Stimulated activated CD4-positive, alpha-beta T cell treated with anti-CD3 and anti-CD28 coated beads, Interleukin-1b, Interleukin-23, amount 100 ng/mL, for 1 hour (primary cell): ENCODE results near the gene ESYT1.

Experiments
- DNase-seq, 2 donors: peaks; one replicate each; pipeline ENCODE4 v3.0.0-alpha.2; 2020; ENCODE audit warnings: low read depth in 2 of 2

ESYT1 gene

DNA sequence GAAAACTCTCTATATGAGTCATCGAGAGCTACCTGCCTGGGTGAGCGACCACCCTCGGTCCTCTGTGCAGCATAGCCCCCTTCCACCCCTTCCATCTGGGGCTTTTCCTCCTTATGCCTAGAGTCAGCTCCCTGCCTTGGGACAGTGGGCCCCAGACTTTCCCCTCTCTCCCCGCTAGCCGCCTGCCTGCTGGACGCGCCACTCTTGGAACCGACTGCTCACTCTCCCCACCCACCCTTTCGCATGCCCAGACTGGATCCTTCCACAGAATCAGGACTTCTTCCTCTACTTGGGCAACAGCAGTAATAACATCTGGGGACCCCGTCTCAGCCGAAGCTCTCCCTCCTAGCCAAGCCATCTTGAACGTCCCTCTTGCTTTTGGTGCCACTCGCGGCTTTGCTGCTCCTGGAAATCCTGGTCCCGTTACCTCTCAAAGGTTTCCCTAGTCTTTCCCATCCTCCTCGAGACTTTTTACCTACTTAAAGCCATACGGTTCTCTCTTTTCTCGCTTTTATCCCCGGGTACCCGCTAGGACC is 671 bp downstream of the ESYT1 start:
- no peak for DNase-seq

DNA sequence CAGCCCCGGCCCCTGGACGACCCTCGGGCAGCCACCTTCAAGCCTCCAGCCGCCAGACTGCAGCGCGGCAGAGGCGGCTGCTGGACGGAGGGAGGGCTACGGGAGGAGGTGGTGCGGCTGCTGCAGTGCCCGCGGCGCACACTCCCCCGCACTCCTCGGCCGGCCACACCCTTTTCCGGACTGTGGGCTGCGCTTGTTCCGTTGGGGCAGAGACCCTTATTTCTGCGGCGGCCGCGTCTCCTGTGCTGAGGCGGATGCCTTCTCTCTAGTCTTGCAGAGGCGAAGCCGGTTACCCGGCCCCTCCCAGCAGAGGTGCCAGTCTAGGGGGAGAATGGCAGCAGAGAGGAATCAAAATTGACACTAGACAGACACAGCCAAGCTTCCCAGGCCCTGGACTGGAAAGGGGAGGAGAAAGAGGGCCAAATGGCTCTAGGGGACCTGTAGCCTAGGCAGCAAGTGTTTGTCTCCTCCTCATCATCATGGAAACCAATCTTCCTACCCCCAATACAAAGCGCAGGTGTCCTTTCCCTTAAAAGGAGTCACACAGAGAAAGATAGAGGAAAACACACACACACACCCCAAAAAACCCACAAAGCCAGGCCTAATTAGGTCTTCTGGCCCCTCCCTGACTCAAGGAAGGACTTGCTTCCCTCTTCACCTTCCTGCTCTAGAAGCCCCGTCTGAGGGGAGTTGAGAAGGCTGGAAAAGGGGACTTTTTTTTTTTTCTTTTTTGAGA is 1.3 kb downstream of the ESYT1 start:
- DNase-seq = peak; percentile 19 to 58

DNA sequence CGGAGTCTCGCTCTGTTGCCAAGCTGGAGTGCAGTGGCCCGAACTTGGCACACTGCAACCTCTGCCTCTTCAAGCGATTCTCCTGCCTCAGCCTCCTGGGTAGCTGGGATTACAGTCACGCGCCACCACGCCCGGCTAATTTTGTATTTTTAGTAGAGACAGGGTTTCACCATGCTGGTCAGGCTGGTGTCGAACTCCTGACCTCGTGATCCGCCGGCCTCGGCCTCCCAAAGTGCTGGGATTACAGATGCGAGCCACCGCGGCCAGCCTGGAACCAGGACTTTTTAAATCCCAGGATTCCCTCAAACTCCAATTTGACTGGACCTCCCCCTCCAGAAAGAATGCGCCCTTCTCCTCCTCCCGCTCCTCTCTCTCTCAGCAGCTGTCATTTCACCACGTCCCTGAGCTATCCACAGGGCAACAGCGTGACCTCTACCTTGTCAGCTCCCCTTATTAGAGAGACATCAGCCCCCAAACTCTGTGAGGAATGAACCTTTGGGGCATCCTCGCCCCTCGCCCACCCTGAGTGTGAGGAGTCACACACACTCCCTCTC is 2.0 kb downstream of the ESYT1 start:
- DNase-seq = no peak

DNA sequence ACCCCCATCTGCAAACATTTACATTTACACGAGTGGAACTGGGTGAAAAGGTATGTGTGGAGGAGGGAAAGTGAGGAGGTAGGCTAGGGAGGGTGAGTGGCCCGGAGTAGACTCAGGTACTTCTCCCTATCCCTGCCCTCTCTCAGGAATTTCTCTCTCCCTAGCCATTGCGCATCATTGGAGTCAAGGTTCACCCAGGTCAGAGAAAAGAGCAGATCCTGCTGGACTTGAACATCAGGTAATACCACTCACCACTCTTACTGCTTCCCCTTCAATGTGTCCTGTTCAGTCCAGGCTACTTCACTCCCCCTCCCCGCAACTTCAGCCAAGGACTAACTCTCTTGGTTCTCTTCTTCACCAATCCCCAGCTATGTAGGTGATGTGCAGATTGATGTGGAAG is 2.8 kb downstream of the ESYT1 start:
- no peak for DNase-seq

DNA sequence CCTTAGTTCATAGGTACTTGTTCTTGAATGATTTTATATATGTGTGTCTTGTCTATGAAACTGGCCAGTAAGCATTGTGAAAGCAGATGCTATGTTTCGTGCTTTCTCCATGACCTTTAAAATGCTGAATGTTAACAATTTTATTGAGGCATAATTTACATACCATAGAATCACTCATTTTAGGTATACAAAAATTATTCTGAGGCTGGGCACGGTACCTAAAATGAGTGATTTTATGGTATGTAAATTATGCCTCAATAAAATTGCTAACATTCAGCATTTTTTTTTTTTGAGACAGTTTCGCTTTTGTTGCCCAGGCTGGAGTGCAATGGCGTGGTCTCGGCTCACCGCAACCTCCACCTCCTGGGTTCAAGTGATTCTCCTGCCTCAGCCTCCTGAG is 6.8 kb downstream of the ESYT1 start:
- no peak for DNase-seq

DNA sequence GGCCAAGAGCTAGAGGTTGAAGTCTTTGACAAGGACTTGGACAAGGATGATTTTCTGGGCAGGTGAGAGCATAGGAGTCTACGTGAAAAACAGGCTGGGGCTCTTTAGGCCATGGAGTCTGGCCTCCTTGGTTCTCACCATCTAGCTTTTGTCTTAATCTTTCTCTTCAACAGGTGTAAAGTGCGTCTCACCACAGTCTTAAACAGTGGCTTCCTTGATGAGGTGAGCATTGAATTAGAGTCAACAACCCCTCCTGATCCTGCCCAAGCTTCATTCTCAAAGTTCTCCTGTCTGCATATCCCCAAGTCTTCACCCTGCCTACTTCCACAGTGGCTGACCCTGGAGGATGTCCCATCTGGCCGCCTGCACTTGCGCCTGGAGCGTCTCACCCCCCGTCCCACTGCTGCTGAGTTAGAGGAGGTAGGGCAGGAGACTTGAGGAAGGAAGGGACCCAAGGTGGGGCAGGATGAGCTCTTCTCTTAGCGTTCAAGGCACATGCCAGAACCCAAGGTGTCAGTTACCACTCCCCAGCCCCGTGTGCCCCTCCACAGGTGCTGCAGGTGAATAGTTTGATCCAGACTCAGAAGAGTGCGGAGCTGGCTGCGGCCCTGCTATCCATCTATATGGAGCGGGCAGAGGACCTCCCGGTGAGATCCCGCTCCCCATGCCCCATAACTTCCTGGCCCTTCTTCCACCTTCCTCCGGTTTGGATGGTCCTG is 9.9 kb downstream of the ESYT1 start:
- no peak for DNase-seq

DNA sequence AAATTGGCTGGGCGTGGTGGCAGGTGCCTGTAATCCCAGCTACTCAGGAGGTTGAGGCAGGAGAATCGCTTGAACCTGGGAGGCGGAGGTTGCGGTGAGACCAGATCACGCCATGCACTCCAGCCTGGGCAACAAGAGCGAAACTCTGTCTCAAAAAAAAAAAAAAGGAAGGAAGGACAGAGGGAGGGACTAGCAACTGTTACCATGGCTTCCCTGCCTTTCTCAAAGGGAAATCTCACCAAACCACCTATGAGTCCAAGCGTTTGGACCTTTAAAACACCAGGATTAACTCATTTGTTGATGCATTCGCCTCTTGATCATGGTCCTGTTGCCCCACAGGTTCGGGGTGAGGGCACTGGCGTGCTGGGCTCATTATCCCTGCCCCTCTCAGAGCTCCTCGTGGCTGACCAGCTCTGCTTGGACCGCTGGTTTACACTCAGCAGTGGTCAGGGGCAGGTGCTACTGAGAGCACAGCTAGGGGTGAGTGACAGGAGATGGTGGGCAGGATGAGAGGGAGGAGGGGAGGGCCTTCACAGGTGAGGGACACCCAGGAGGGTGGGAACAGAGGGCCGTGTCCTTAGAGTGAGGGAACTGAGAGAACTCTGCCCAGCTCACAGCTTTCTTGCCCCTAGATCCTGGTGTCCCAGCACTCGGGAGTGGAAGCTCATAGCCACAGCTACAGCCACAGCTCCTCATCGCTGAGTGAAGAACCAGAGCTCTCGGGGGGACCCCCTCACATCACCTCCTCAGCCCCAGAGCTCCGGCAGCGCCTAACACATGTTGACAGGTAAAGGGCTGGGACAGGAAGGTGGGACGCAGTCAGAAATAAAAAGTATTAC is 14.1 kb downstream of the ESYT1 start:
- no peak for DNase-seq

DNA sequence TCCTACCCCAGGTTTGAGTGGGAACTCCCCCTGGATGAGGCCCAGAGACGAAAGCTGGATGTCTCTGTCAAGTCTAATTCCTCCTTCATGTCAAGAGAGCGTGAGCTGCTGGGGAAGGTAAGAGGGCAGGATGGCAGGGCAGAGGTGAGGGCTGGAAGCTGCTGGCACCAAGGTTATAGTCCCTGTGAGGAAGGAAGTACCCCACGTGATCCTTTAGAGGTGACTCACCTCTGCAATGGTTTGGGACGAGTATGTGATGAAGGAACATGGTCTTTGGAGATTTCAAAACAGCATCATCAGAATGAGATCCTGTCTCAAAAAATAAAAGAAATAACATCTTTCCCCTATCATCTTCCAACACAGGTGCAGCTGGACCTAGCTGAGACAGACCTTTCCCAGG is 15.2 kb downstream of the ESYT1 start:
- DNase-seq = no peak

DNA sequence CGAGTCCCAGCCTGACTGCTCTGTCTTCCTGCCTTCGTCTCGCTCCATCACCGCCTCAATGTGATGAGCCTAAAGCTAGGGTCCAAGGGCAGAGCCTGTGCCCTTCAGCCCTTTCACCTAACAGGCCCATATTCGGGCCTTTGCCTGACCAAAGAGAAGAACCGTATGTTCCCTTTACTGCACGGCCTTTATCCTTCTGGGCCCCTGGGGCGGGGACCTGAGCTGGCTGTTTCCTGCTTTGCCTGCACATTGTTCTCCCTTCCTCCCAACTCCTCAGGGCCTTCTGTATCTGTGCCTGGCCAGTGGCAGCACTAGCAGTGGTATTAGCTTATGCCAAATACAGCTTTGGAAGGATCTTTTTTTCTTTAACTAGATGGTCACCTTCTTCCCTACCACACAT is 15.8 kb downstream of the ESYT1 start:
- DNase-seq = no peak

DNA sequence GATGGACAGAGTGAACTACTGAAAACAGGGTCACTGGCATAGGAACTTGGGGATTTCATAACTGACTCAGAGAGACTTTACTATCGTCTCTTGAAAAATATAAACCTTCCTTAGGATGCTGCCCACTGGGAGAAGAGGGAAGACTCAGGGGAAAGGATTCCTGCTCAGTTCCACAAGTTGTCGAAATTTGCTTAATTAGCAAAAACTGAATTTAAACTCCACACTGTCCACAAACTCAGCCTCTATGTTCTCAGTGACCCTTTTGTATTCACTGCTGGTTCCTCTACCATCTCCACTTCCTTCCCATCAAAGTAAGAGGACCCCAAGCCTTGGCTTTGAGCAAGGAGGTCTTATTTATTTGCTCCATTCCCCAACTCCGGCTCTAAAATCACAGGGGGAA is 17.1 kb downstream of the ESYT1 start:
- no peak for DNase-seq

DNA sequence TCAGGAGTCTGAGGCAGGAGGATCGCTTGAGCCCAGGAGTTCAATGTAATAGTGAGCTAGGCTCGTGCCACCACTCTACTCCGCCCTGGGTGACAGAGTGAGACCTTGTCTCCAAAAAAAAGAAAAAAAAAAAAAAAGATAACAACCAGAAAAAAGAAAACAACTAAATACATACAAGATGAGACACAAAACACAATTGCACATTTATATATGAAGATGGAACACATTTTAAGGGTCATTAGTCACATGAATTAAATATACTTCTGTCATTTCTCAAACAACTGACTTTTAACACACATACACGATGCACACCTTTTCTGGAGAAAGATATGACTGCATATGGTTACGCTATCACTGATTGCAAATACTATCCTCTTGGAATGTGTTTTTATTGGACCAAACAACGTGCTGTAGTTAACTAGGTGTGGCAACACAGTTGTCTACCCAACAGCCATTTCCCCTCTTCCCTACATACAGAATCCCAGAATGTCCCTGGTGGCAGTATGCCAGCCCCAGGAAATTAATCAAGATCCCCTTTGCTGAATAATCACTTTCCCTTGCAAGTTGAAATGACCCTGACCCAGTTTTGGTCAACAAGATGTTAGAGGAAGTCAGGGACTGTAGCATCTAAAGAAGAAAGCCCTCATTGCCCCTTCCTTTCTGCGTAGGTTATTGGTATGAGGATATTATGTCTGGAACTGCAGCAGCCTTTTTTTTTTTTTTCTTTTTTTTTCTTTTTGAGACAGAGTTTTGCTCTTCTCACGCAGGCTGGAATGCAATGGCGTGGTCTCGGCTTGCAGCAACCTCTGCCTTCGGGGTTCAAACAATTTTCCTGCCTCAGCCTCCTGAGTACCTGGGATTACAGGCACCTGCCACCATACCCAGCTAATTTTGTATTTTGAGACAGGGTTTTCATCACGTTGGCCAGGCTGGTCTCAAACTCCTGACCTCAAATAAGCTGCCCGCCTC is 18.7 kb downstream of the ESYT1 start:
- no peak for DNase-seq

DNA sequence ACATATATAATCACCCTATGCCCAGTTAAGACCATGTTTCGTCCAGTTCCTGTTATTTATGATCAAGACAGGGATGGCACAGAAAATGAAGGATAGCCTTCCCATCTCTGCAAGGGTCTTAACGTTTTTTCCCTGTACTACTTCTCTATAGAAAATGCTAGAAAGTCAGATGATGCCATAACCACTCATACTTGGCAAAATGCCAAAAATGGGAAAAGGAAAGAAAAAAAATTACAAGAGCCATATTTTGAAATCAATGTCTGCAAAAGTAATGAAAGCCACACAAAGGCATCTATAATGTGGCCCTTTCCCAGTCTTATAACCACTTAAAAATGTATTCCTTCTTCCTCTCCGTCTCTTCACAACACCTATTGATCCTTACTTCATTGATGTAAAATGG is 22.5 kb downstream of the ESYT1 start:
- no peak for DNase-seq

DNA sequence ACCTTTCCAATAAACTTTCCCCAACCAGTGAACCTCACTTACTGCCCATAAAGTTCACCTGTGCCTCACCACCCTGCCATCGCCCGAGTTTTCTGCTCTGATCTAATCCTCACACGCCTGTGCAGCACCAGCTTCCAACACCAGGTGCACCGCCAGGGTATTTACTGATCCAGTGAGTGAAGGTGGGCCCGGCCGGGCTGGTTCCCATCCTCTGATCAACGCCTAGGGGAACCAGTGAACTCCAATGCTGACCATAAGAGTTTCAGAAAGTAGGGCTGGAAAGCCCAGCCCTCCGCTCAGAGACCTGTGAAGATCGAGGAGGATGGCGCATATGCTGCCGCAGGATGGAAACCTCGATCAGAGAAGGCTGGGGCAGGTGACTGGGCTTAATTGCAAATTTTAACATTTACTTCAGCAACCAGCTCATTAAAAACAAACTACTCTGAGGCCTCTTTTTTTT is 23.6 kb downstream of the ESYT1 start:
- no peak for DNase-seq

DNA sequence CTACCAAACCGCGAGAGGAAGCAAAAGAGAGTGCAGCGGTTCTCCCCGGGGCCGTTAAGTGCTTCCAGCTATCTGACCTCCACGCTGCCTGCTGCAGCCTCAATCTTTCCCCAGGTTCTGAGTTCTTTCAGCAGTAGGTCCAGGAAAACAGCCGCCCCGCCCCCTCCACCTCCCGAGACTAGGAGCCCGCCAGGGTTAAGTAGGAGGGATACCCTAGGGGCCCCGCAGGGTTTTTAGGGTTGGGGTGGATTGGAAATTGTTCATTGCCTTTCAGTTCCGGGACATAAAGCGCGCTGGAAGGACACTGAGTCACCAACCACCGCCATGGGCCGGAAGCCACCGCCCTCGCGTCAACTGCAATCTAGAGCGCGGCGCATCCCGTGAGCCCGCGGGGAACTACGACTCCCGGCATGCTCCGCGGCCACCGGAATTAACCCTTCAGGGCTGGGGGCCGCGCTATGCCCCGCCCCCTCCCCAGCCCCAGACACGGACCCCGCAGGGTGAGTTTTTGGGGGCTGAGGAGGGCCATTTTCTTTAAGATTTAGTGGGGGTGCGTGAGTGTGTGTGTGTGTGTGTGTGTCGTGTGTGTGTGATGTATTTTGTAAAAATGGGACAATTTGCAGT is 24.2 kb downstream of the ESYT1 start, which contains the start of gene MYL6B:
MYL6B (plus strand) TSS at position 456 of the 624 bp plus-strand sequence. CDS start 1,332 bp downstream, outside the sequence.
- peak; percentile 81 to 83 for DNase-seq

DNA sequence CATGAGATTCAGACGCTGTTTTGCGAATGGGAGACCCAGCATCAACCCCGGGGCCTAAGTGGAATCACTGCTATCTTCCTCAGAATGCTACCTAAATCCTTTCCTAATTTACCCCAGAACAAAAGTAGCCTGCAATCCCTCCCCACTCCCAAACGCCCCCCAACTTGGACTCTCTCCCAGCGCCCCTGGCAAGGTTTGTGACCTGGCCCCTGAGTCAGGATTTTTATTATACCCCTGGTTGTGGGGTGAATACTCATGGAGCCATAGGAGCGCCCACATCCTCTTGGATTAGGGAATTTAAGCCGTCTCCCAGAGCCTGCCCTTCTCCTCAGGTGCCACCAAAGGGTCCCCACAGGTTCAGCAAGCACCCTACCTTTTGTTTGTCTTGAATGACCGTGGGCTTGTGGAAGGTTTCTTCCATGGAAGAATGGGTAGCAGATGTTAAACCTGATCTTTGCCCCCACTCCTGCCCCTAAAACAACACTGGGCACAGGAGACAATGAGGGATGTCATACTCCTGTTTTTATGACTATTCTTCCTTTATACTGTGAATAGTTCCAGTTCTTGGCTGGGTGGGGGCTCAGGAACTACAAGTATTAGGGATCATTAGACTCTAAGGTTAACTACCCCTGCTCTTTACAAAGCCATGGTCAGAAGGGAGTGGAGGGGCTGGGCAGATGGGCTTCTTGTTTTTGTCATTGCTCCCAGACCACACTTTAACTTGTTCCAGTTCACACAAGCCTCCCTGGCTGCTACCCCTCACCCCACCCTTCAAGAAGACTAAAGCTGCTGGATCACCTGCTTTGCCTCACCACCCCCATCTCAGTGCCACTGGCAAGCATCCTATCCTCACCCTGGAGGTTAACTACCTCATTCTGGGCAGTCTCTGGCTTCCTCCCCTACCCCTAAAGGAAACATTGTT is 24.9 kb downstream of the ESYT1 start:
- DNase-seq = no peak

DNA sequence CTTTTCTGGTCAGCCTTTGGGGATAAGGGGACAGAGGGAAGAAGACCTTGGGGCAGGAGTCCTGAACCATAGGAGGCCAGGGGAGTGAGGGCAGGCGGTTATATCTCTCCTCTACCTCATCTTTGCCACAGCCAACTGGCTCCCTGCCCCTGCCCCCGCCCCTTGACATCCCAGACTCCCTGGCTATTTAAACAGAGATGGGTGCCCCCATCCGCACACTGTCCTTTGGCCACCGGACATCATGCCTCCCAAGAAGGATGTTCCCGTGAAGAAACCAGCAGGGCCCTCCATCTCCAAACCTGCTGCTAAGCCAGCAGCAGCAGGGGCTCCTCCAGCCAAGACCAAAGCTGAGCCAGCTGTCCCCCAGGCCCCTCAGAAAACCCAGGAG is 25.6 kb downstream of the ESYT1 start:
- no peak for DNase-seq

DNA sequence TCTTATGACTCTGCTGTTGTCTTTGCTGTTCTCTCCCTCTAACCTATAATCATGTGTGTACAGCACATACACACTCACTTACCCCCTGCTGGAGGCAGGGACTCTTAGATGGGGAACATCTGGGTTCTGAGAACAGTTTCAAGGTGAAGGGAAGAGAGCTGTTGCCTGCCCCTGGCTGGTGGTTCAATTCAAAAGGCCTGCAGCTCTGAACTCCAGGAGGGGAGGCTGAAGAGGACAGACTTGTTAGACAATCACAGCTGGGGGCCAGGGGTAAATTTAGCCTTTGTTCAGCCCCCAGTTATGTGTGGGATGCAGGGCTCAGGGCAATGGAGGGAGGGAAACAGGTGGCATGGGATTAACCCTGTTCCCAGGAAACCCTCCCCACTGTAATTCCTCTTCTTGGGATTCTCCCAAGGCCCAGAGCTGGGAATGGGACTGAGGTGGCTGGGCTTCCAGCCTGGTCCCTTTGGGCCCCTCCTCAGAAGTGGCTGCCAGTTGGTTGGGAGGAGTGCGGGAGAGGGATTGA is 26.2 kb downstream of the ESYT1 start:
- no peak for DNase-seq

DNA sequence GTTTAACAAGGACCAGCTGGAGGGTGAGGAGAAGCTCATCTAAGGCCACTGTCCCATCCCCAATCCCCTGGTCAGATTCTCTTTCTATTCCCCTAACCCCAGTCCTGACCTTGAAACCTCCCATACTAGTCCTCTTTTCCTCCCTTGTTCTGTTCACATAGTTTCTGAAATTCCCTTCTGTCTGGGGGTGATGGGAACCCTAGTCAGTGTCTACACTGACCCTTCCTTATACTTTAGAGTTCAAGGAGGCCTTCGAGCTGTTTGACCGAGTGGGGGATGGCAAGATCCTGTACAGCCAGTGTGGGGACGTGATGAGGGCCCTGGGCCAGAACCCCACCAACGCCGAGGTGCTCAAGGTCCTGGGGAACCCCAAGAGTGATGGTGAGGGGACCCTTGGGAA is 26.8 kb downstream of the ESYT1 start:
- no peak for DNase-seq
